GDM1 (cell line): ENCODE results near the gene MMD2.
"Not testable (repeated sequence)": the region's sequence is repeated elsewhere in the genome, so short reads cannot be mapped to it uniquely, and the experiment has no call there.

Experiments used
- DNase-seq: peaks from one replicate; lab custom pipeline; 2025; lab: John Stamatoyannopoulos, UW

MMD2 gene

GRCh38 chr7:4958477-4959301, at the start of gene MMD2:
MMD2 (minus strand) TSS chr7:4959187; CDS start chr7:4959017, 170 bp downstream.
- no peak for DNase-seq

GRCh38 chr7:5005066-5005465, 46.1 kb upstream of the MMD2 start:
- DNase-seq: no peak

GRCh38 chr7:5001911-5002310, 42.9 kb upstream of the MMD2 start:
- DNase-seq: no peak

- no peak for DNase-seq
Observed at GRCh38 chr7:5001003-5001402, 42.0 kb upstream of the MMD2 start.

- DNase-seq: no peak
Observed at GRCh38 chr7:4999369-4999950, 40.5 kb upstream of the MMD2 start.

- no peak for DNase-seq
Observed at GRCh38 chr7:4998910-4999309, 39.9 kb upstream of the MMD2 start.

GRCh38 chr7:4998244-4998643, 39.3 kb upstream of the MMD2 start:
- no peak for DNase-seq

- no peak for DNase-seq
Observed at GRCh38 chr7:4996696-4997222, 37.8 kb upstream of the MMD2 start.

- no peak for DNase-seq
Observed at GRCh38 chr7:4995429-4995969, 36.5 kb upstream of the MMD2 start.

GRCh38 chr7:4993471-4993870, 34.5 kb upstream of the MMD2 start:
- DNase-seq: no peak

GRCh38 chr7:4982741-4983140, 23.8 kb upstream of the MMD2 start:
- DNase-seq: not testable (repeated sequence)

- not testable (repeated sequence) for DNase-seq
Observed at GRCh38 chr7:4981295-4981890, 22.4 kb upstream of the MMD2 start.

- DNase-seq: not testable (repeated sequence)
Observed at GRCh38 chr7:4975626-4976025, 16.6 kb upstream of the MMD2 start.

- peak; percentile 91 for DNase-seq
Observed at GRCh38 chr7:4973728-4974198, 14.8 kb upstream of the MMD2 start.

- not testable (repeated sequence) for DNase-seq
Observed at GRCh38 chr7:4972446-4972845, 13.5 kb upstream of the MMD2 start.

- no peak for DNase-seq
Observed at GRCh38 chr7:4965295-4966022, 6.5 kb upstream of the MMD2 start.

GRCh38 chr7:4964506-4964905, 5.5 kb upstream of the MMD2 start:
- no peak for DNase-seq

- DNase-seq: no peak
Observed at GRCh38 chr7:4962872-4963775, 4.1 kb upstream of the MMD2 start.

GRCh38 chr7:4960363-4960762, 1.4 kb upstream of the MMD2 start:
- no peak for DNase-seq

- DNase-seq: no peak
Observed at GRCh38 chr7:4959893-4960292, 906 bp upstream of the MMD2 start.

GRCh38 chr7:4959306-4959705, 319 bp upstream of the MMD2 start:
- DNase-seq: no peak
